ENCODE measurements around the gene SPCS1. TPM values are rescaled to one million over a fixed set of nuclear protein-coding genes. Genes with fewer than 3 reads are reported as not detected.

Gene SPCS1
- total and polyA plus RNA-seq, 9 of the 15 experiments (the other 6 are each of a cell fraction or from before 2014, with no cell fraction given), result 73.9 to 567 (median 127) TPM

GRCh38 chr3:52685285-52685708 is 20.6 kb upstream of the SPCS1 start (continued):
- TF ChIP-seq ARID4B (CRISPR knock-in tag; IDR thresholded peaks at IDR 0.05) (no peak), E2F1 (CRISPR knock-in tag; IDR thresholded peaks at IDR 0.05) (peak; percentile 52; the same call in 1 of the 2 replicates), TAF1 (IDR thresholded peaks at IDR 0.05; ENCODE audit: control insufficient read depth, extremely low read depth, insufficient read depth, low read length, severe bottlenecking) (peak; percentile 34), ZNF431 (CRISPR knock-in tag; IDR thresholded peaks at IDR 0.05) (peak; percentile 45; the same call in 1 of the 2 replicates), GABPA (tag; conservative IDR thresholded peaks at IDR 0.05; ENCODE audit: low read depth) (peak; percentile 77), ZSCAN29 (IDR thresholded peaks at IDR 0.05) (peak; percentile 82), AFF1 (IDR thresholded peaks at IDR 0.05; ENCODE audit: low read depth in 1 of 2, partially characterized antibody in 2 of 2) (no peak), ZBED1 (IDR thresholded peaks at IDR 0.05) (no peak), CBX3 (IDR thresholded peaks at IDR 0.05; ENCODE audit: borderline replicate concordance in 1 of 2, low read length in 2 of 2) (peak in 1 of 2 experiments; percentile 49; a peak in 1 of 3 replicates), ZNF395 (CRISPR knock-in tag; IDR thresholded peaks at IDR 0.05) (0 out of 2 replicates have a peak, but pooled peaks have one; percentile 40), ZNF239 (CRISPR knock-in tag; IDR thresholded peaks at IDR 0.05) (no peak), CREM (IDR thresholded peaks at IDR 0.05; ENCODE audit: low read depth) (0 out of 2 replicates have a peak, but pooled peaks have one; percentile 34), KLF6 (CRISPR knock-in tag; IDR thresholded peaks at IDR 0.05; ENCODE audit: borderline replicate concordance) (no peak)

Measured in K562 (cell line).